Peyer's patch (tissue), 4 donors: ENCODE data around the gene ADAMTS2. TPM values are rescaled to one million over a fixed set of nuclear protein-coding genes. Genes with fewer than 3 reads are reported as not detected.

ENCODE experiments used
- DNase-seq, 3 donors: peaks; one replicate each; pipeline ENCODE4 v3.0.0-alpha.2; 2017 to 2019
- H3K27ac ChIP-seq, 4 donors: fragments of 200-600 bp; sonication (generic); one replicate each; pipeline ENCODE4 v1.5.1; 2016 to 2019
- H3K27me3 ChIP-seq, 2 donors: fragments of 200-600 bp; sonication (generic); one replicate each; pipeline ENCODE4 v1.5.1; 2019
- H3K36me3 ChIP-seq, 3 donors: fragments of 200-600 bp; sonication (generic); one replicate each; pipeline ENCODE4 v1.5.1; 2016 to 2019
- H3K4me1 ChIP-seq, 4 donors: fragments of 200-600 bp; sonication (generic); one replicate each; pipeline ENCODE4 v1.5.1; 2016 to 2019
- H3K4me3 ChIP-seq, 4 donors: fragments of 200-600 bp; sonication (generic); 1 replicate in 3 of 4; 2 replicates in 1 of 4; pipeline ENCODE4 v1.5.1; 2016 to 2019; ENCODE audit warnings: mild to moderate bottlenecking in 1 of 4
- H3K9me3 ChIP-seq, 4 donors: fragments of 200-600 bp; sonication (generic); one replicate each; pipeline ENCODE4 v1.5.1; 2016 to 2019; ENCODE audit warnings: mild to moderate bottlenecking in 1 of 4
- CTCF ChIP-seq, 6 experiments: fragments of 450-650 bp in 4 of 6; fragments of 200-600 bp in 2 of 6; sonication (generic) in 1 of 6; IDR thresholded peaks; one replicate each; pipeline ENCODE4 v1.5.1; 2017 to 2019; ENCODE audit warnings: antibody characterized with exemption in 6 of 6, mild to moderate bottlenecking in 3 of 6, moderate library complexity in 1 of 6
- POLR2A ChIP-seq, 2 donors: fragments of 450-650 bp; IDR thresholded peaks; one replicate each; pipeline ENCODE4 v1.5.1; 2017; ENCODE audit warnings: antibody characterized with exemption in 2 of 2, mild to moderate bottlenecking in 2 of 2, moderate library complexity in 2 of 2
- total RNA-seq, 4 donors: library from RNA; depleted of rRNA; stranded (reverse); fragments of >200 nt; gene quantifications; one replicate each; pipeline ENCODE4 v1.1.0, GENCODE V29; 2016

ADAMTS2 gene
- total RNA-seq, 4 donors from 2014 or later: 5.3 to 90.0 (median 9.5) TPM

- no peaks in the 10 kb centered on the region for H3K36me3 ChIP-seq
- no peak for TF ChIP-seq POLR2A (IDR thresholded peaks at IDR 0.05)
- TF ChIP-seq CTCF (IDR thresholded peaks at IDR 0.05): no peak
- H3K4me1 ChIP-seq: peaks cover 0 to 18% (median 3%) of the 10 kb centered on the region in 4 donors
- no peak for DNase-seq
- no peaks in the 10 kb centered on the region for H3K27me3 ChIP-seq
- H3K4me3 ChIP-seq: peak overlapping the region; percentile 33 to 65 (median 48)
- peak overlapping the region; percentile 43 to 77 (median 59) for H3K27ac ChIP-seq
- no peaks in the 10 kb centered on the region for H3K9me3 ChIP-seq
Observed at GRCh38 chr5:179344431-179345182, 654 bp downstream of the ADAMTS2 start.

- H3K27me3 ChIP-seq: no peaks in the 10 kb centered on the region
- H3K4me1 ChIP-seq: peaks cover 0 to 18% (median 3%) of the 10 kb centered on the region in 4 donors
- H3K36me3 ChIP-seq: no peaks in the 10 kb centered on the region
- H3K9me3 ChIP-seq: no peaks in the 10 kb centered on the region
- TF ChIP-seq POLR2A (IDR thresholded peaks at IDR 0.05) (no peak), CTCF (IDR thresholded peaks at IDR 0.05) (peak in 4 of 6 experiments; percentile 13 to 32 (median 20))
- H3K27ac ChIP-seq: peak overlapping the region in 3 of 4 donors; percentile 43 to 77 (median 75)
- DNase-seq: no peak
- peak overlapping the region; percentile 33 to 65 (median 48) for H3K4me3 ChIP-seq
Observed at GRCh38 chr5:179343719-179344430, 1.4 kb downstream of the ADAMTS2 start.

GRCh38 chr5:179343021-179343718, 2.1 kb downstream of the ADAMTS2 start:
- H3K9me3 ChIP-seq: no peaks in the 10 kb centered on the region
- no peak overlapping the region for H3K27ac ChIP-seq
- peak overlapping the region; percentile 33 to 65 (median 48) for H3K4me3 ChIP-seq

GRCh38 chr5:179342577-179342976, 2.7 kb downstream of the ADAMTS2 start:
- DNase-seq: no peak
- no peaks in the 10 kb centered on the region for H3K27me3 ChIP-seq
- TF ChIP-seq POLR2A (IDR thresholded peaks at IDR 0.05): no peak
- no peak for TF ChIP-seq CTCF (IDR thresholded peaks at IDR 0.05)
- H3K4me3 ChIP-seq: peak overlapping the region in 1 of 4 donors; percentile 65
- no peaks in the 10 kb centered on the region for H3K36me3 ChIP-seq
- no peaks in the 10 kb centered on the region for H3K9me3 ChIP-seq
- H3K27ac ChIP-seq: no peak overlapping the region
- H3K4me1 ChIP-seq: peaks cover 0 to 18% (median 3%) of the 10 kb centered on the region in 4 donors

More at GRCh38 chr5:179343021-179343718, 2.1 kb downstream of the ADAMTS2 start:
- peaks cover 0 to 18% (median 3%) of the 10 kb centered on the region in 4 donors for H3K4me1 ChIP-seq
- H3K27me3 ChIP-seq: no peaks in the 10 kb centered on the region
- H3K36me3 ChIP-seq: no peaks in the 10 kb centered on the region
- no peak for DNase-seq
- TF ChIP-seq CTCF (IDR thresholded peaks at IDR 0.05) (no peak), POLR2A (IDR thresholded peaks at IDR 0.05) (no peak)

GRCh38 chr5:179340465-179340864, 4.8 kb downstream of the ADAMTS2 start:
- Histone ChIP-seq H3K4me1 (peaks cover 0 to 9% (median 3%) of the 10 kb centered on the region in 4 donors), H3K9me3 (no peaks in the 10 kb centered on the region), H3K27me3 (no peaks in the 10 kb centered on the region), H3K4me3 (no peak overlapping the region), H3K27ac (no peak overlapping the region), H3K36me3 (no peaks in the 10 kb centered on the region)
- DNase-seq: no peak
- TF ChIP-seq CTCF (IDR thresholded peaks at IDR 0.05): no peak
- TF ChIP-seq POLR2A (IDR thresholded peaks at IDR 0.05): no peak
